Endothelial cell of coronary artery (primary cell): ENCODE results near the gene NUP210L. TPM values are rescaled to one million over a fixed set of nuclear protein-coding genes. Genes with fewer than 3 reads are reported as not detected.

ENCODE experiments used
- total RNA-seq: library from RNA; depleted of rRNA; stranded (reverse); fragments of >200 nt; gene quantifications from 2 replicates; pipeline ENCODE4 v1.2.3, GENCODE V29; 2014

NUP210L gene
- 0.09 TPM in 2 replicates for total RNA-seq

DNA sequence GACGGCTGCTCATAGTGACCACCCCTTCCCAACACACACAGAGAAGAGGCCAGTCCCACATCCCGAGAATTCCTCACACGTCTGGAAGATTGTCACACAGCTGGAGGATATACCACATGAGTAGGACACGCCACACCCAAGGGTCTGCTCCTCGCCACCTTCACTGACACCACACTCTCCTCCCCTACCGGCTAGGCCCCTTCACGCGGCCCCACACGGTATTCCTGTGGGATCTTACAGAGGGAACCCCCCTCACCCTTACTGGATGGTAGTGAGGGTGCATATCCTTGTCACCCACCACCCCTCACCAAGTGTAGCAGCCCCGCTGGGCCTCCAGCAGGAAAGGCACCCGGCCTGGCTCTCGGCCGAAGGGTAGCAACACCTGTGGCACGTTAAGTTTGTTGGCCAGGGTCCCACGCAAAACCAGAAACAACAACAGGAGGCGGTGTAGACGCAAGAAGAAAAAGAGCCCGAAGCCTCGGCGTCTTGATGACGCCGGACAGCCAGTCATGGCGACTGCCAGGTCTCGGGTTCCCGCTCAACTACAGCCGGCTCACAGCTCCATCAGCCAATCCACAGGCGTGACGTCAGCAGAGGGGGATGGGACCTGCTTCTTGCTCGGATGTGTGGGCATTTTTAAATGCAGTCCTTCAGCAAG is at the start of gene NUP210L:
Gene NUP210L, minus strand, starts transcription at position 540 of the 658 bp plus-strand sequence.

GRCh38 chr1:154191990-154192461 is 37.2 kb upstream of the NUP210L start, which contains the start of gene TPM3:
TSS of gene TPM3 (minus strand) at chr1:154192100. CDS start at chr1:154192018, 82 bp downstream.

GRCh38 chr1:153990468-153991150 is 164.3 kb downstream of the NUP210L start, which contains the start of gene RPS27:
TSS of gene RPS27 (plus strand) at chr1:153990762. CDS start at chr1:153990797, 35 bp downstream.

DNA sequence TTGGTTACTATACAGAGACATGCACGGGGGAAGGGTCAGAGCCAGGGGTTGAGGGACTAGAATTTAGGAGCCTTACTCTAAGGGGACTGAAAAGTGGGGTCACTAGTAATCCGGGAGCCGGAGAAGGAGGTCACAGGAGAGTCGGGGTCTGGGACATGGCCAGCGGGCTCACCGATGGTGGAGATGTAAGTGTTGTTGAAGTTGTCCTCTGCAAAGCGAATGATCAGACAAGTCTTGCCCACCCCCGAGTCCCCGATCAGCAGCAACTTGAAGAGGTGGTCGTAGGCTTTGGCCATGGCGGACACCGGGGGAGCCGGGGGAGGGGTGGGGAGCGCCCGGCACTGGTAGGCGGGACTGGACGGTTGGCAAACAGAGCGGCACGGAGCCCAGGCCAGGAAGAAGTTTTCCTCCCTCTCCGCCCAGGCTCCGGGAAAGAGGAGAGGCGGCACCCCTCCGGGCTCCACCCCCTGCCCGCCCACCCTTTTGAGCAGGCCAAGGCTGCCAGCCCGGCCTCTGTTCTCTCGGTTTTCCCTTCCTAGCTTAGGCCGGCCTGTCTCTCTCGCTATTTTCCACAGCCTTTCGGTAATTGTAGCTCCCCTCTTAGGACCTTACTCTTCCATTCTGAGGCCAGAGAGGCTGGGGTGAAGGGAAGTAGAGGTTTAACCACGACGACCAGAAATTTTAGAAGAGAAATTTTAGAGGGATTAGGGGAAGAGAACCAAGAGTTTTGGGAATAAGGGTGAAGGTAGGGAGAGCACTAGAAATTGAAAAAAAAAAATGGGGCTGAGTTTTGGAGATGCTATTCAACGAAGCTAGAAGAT is 168.7 kb downstream of the NUP210L start, which contains the start of gene RAB13:
Gene RAB13, minus strand, starts transcription at position 399 of the 821 bp plus-strand sequence. Its CDS starts 103 bp downstream, at position 296.

GRCh38 chr1:153977250-153978240 is 177.3 kb downstream of the NUP210L start, which contains the start of gene JTB:
TSS of gene JTB (minus strand) at chr1:153977674. CDS start at chr1:153977252, 422 bp downstream.

DNA sequence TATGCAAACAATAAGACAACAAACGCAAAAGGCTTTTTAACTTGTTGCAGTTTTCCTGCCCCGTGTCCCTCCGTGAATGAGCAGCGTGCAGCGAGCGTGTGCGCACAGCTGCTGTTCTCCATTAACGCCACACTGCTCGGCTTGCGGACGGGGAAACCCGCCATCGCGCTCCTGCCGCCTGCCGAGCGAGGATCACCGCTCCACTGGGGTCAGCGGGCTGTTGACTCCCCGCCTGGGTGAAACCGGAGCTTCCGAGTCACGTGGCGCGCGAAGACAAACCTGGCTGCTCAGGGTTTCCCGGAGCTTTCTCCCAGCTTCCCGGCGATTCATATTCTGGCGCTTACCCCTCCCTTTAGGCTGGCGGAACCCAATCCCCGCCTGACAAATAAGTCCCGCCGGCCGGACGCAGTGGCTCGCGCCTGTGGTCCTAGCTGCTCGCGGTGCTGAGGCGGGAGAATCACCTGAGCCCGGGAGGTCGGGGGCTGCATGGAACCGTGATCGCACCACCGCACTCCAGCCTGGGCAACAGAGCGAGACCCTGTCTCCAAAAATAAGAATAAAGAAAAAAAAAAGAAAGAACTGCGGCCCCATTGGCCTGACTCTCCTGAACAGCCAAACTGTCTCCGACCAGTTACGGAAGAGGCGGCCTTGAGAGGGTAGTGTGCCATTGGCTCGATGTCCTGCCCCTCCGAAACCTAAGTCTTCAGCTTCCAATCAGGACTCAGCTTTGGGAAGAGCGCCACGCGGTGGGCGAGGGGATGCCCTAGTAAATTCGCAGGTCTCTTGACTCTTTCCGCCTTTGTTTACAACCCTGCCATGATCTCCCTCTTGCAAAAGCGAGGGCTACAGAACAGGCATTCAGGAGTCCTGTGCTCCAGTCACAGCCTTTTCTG is 187.5 kb downstream of the NUP210L start, which contains the start of gene CREB3L4:
Gene CREB3L4, plus strand, starts transcription at position 796 of the 893 bp plus-strand sequence. CDS start 624 bp downstream, outside the sequence.

DNA sequence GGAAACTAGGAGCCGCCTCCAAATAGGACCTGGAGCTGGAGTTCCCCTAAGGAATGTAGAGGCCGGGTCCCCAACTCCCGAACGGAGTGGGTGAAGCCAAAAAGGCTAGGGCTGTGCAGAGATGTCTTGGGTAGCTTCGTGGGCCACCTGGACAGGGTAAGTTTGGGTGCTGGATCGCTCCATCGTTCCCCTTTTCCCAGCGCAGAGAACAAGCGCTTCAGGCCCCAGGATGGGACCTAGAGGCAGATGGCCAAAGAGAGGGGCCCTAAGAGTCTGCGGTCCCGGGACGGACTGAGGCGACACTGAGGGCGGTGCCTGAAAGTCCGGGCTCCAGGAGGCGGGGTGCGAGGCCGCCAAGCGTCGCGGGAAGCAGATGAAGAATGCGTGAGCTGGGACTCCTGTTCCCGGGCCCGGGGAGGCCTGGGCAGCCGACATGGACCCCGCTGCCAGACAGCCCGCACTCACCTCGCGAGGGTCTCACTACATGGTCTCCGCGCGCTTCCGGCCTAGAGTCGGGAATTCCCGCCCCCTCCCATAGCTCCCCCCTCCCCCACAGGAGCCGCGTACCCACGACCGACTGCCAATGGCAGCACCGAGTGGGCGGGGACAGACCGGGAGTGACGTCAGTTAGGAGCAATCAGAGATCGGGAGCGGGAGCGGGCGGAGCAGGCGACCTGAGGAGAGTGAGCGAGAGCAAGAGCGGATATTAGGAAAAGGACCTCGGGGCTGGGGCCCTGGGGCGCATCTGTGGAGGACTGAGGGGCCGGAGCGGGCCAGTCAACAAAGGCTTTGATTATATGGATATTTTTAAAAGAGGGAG is 191.6 kb downstream of the NUP210L start, which contains the start of gene SLC39A1:
Gene SLC39A1, minus strand, starts transcription at position 508 of the 820 bp plus-strand sequence. CDS start 822 bp downstream, outside the sequence.

DNA sequence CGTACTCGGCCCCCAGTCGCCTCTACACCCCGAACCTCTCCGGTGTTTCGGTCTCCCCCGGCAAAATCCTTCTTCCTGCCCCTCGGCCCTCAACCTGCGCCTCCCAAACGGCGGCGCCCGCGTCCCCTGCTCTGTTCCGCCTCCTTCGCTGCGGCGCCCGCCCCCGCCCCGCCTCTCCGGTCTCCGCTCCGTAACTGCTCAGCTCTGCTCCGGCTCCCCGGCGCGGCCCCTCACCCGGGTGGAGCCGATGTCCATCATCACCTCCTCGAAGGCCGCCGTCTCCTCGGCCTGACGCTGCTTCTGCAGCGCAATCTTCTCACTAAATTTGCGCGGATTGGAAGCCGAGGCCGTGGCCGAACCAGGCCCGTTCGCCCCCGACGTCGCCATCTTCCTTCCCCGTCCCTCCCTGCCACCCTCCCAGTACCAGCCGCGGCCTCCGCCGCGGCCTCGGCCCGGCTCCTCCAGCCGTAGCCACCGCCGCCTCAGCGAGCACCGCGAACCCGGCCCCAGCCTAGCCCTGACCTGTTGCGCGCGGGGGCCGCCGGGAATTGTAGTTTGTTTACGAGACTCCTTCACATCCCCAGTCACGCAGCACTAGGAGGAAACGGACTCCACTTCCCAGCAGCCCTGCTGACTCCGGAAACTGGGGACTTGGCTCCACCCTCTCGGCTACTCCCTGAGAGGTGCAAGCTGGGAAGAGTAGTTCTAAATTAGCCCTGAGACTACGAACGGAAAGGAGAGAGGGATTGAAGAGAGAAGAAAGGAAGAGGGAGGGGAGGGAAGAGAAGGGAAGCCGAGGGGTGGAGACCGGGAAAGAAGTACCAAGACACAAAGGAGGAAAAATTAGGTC is 196.5 kb downstream of the NUP210L start, which contains the start of gene CRTC2:
Gene CRTC2, minus strand, starts transcription at position 502 of the 850 bp plus-strand sequence. Its CDS starts 115 bp downstream, at position 387.

GRCh38 chr1:153946622-153947241 is 208.1 kb downstream of the NUP210L start, which contains the start of gene DENND4B:
TSS of gene DENND4B (minus strand) at chr1:153946718. CDS start at chr1:153944374, 2,344 bp downstream.

Other genes starting within 250 kb of the NUP210L start
- 3.7 and 5.3 TPM in 2 replicates for gene GATAD2B, start 232.1 kb downstream of the NUP210L start, total RNA-seq
- 11.0 and 20.4 TPM in 2 replicates for gene DENND4B, start 208.4 kb downstream of the NUP210L start, total RNA-seq
- 3.6 and 5.8 TPM in 2 replicates for gene CRTC2, start 196.5 kb downstream of the NUP210L start, total RNA-seq
- gene SLC39A1, start 191.5 kb downstream of the NUP210L start, total RNA-seq = 75.8 and 90.5 TPM in 2 replicates
- 5.9 and 6.2 TPM in 2 replicates for gene CREB3L4, start 187.2 kb downstream of the NUP210L start, total RNA-seq
- 87.4 and 92.9 TPM in 2 replicates for gene JTB, start 177.4 kb downstream of the NUP210L start, total RNA-seq
- gene RAB13, start 168.7 kb downstream of the NUP210L start, total RNA-seq = 52.6 and 58.5 TPM in 2 replicates
- 1,400 and 1,678 TPM in 2 replicates for gene RPS27, start 164.3 kb downstream of the NUP210L start, total RNA-seq
- 812 and 978 TPM in 2 replicates for gene TPM3, start 37.0 kb upstream of the NUP210L start, total RNA-seq
- not detected in 2 replicates for gene CFAP141, start 51.3 kb upstream of the NUP210L start, total RNA-seq
- gene UBAP2L, start 65.9 kb upstream of the NUP210L start, total RNA-seq = 57.1 and 63.2 TPM in 2 replicates
- 87.4 and 90.5 TPM in 2 replicates for gene HAX1, start 117.6 kb upstream of the NUP210L start, total RNA-seq
- gene AQP10, start 166.0 kb upstream of the NUP210L start, total RNA-seq = not detected in 2 replicates
- gene ATP8B2, start 170.5 kb upstream of the NUP210L start, total RNA-seq = 66.4 and 66.5 TPM in 2 replicates